GM18507 (cell line): ENCODE data around the gene PHC3.
"Not testable (repeated sequence)": the region's sequence is repeated elsewhere in the genome, so short reads cannot be mapped to it uniquely, and the experiment has no call there.

Experiments
- DNase-seq: peaks from one replicate; pipeline ENCODE4 v3.0.0; 2011; ENCODE audit warnings: low read depth; ENCODE audit not compliant: insufficient read length; ENCODE audit errors: extremely low spot score
- FAIRE-seq: peaks from 2 replicates; lab custom pipeline; 2011; peaks lifted over from hg19 to GRCh38; lab: Jason Lieb, UNC

PHC3 gene

DNA sequence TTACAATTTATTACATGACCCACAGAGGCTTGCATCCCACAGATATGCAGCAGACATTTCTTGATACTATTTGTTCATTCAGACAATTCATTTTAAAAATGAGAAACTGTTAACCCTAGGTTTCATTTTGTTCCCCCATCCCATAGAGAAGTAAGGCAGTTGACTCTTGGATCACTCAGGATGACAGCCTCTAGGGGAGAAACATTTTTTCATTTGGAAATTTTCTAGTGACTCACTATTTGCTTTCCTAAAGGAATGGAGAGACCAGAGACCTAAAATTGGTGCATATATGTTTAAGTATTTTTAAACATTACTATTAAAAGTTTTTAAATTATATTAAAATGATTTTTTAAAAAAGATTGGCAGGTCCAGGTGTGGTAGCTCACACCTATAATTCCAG, 19.5 kb upstream of the PHC3 start:
- FAIRE-seq (no peak), DNase-seq (no peak)

DNA sequence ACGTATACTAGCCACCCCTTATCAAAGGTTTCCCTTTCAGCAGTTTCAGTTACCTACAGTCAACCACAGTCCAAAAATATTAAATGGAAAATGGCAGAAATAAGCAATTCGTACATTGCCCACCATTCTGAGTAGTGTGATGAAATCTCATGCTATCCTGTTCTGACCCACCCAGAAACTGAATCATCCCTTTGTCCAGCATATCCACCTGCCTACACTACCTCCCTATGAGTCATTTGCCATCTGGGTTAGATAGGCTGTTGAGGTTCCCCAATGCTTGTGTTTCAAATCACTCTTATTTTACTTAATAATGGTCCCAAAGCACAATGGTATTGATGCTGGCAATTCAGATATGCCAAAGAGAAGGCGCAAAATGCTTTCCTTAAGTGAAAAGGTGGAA, 15.3 kb upstream of the PHC3 start:
- DNase-seq, result no peak
- FAIRE-seq, result no peak

DNA sequence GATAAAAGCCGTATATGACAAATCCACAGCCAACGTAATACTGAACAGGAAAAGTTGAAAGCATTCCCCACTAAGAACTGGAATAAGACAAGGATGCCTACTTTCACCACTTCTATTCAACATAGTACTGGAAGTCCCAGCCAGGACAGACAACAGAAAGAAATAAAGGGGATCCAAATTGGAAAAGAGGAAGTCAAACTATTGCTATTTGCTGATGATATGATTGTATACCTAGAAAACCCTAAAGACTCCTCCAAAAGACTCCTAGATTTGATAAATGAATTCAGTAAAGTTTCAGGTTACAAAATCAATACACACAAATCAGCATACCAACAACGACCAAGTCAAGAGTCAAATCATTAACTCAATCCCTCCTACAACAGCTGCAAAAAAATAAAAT, 14.2 kb upstream of the PHC3 start:
- DNase-seq, FAIRE-seq: not testable (repeated sequence)

DNA sequence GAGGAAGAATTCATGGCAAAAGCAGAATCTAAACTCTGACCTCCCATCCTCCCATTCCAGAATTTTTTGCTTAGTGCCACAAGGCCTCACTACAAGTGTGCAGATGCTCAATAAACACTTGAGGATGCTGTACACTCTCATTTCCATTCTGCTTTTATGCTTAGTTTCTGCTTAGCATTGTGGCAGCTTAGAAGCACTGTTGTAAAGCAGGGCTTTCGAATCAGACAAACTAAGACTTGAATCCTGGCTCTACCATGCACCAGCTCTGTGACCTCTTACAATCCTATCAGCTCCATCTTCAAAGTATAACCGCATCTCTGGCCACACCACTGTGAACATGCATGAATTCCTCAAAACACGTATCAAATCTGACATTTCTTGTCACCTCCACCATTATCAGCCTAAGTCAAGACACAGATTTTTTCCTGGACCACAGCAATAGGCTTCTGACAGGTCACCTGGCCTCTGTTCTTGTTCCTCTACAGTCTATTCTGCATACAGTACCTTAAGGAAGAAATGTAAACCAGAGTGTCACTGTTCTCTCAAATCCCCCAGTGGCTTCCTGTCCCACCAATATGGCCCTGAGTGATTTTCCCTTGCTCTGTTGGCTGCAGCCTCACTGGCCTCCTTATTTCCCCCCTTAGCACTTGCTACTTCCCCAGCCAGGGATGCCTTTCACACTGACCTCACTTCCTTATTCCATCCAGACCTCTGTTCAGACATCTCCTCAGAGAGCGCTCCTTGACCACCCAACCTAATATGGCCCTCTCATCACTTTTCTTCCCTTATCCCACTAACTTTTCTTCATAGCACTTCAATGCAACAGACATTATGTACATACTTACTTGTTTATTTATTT, 8.1 kb upstream of the PHC3 start:
- DNase-seq (no peak), FAIRE-seq (no peak)

GRCh38 chr3:170180079-170180907, 1.2 kb downstream of the PHC3 start:
- no peak for DNase-seq

DNA sequence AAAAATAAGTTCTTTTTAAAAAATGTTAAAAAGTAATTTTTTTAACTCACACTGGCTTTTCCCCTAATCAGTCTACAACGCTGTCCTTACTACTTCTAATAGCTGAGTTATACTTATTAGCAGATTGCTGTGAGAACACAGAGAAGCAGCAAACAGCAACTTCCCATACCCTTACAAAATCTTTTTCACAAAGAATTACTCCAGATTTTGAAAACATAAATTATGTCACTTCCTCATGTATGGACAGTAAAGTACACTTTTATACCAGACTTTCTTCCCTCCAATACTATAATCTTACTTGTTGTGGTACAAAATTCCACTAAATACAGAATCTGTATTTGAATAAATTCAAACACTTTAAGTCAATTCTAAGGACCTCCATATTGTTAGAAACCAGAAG, 2.1 kb downstream of the PHC3 start:
- DNase-seq, result no peak
- no peak for FAIRE-seq

More at GRCh38 chr3:170180079-170180907, 1.2 kb downstream of the PHC3 start:
- FAIRE-seq, result peak; percentile 24

- DNase-seq (no peak), FAIRE-seq (peak; percentile 38)
Measured at GRCh38 chr3:170178651-170179050, 2.9 kb downstream of the PHC3 start.

- FAIRE-seq (peak; percentile 71), DNase-seq (peak; percentile 11)
Measured at GRCh38 chr3:170171563-170171962, 10.0 kb downstream of the PHC3 start.

GRCh38 chr3:170164717-170165116, 16.8 kb downstream of the PHC3 start:
- DNase-seq, result no peak
- no peak for FAIRE-seq

DNA sequence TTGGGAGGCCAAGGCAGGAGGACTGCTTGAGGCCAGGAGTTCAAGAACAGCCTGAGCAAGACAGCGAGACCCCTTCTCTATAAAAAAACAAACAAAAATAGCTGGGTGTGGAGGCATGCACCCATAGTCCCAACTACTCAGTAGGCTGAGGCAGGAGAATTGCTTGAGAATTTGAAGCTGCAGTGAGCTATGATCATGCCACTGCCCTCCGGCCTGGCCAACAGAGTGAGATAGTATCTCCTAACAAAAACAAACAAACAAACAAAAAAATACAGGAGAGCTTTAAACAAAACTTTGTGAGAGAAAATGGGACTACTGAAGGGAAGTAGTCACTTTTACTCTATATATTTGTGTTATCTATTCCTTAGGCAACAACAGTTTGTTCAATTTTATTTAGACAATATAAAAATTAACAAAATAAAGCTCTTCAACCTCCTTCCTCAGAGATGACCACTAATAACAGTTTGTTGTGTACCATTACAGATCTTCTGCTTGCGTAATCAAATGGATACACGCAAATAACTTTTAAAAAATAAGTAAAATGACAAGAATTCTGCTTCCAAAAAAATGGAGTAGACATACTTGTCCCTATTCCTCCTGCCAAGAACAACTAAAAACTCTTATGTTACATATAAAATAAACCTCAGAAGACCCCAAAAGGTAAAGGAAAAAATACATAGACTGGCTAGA, 17.4 kb downstream of the PHC3 start:
- DNase-seq (no peak), FAIRE-seq (no peak)

DNA sequence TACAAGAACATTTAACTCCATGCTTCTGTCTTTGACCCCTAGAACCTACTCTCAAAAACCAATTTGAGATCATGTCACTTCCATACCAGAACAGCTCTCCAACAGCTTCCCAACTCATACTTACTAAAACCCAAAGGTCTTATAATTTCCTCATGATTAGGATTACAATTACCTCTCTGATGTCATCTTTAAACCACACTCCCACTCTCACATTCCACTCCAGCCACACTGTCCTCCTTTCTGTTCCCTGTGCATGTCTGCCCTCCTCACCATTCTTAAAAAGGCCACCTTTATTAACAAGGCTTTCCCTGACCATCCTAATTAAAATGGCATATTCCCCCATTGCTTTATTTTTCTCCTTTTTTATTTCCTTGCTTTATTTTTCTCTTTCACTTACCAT, 18.9 kb downstream of the PHC3 start:
- DNase-seq (no peak), FAIRE-seq (peak; percentile 5)

DNA sequence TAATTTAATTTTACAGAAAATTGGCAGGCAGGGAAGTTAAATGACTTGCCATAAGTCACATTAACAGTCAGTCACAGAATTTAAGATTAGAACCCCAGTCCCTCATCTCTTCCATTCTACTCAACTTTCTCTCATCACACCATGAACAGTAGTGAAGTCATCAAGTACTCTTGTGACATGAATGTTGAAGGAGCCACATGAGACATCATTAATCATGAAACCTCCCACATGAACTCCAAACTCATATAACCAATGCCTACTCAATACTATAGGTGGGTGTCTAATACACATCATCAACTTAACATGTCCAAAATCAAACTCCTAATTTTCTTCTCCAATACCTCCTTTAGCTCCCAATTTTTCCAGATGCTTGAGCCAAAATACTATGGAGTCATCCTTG, 19.5 kb downstream of the PHC3 start:
- DNase-seq (no peak), FAIRE-seq (no peak)

GRCh38 chr3:170159933-170160332, 21.6 kb downstream of the PHC3 start:
- no peak for FAIRE-seq

GRCh38 chr3:170159459-170159858, 22.1 kb downstream of the PHC3 start:
- peak; percentile 9 for FAIRE-seq
- no peak for DNase-seq

More at GRCh38 chr3:170159933-170160332, 21.6 kb downstream of the PHC3 start:
- DNase-seq, result no peak

GRCh38 chr3:170155604-170156003, 25.9 kb downstream of the PHC3 start:
- DNase-seq (no peak), FAIRE-seq (no peak)

- DNase-seq, result peak; percentile 22
- peak; percentile 86 for FAIRE-seq
Measured at GRCh38 chr3:170154569-170155143, 26.9 kb downstream of the PHC3 start.

DNA sequence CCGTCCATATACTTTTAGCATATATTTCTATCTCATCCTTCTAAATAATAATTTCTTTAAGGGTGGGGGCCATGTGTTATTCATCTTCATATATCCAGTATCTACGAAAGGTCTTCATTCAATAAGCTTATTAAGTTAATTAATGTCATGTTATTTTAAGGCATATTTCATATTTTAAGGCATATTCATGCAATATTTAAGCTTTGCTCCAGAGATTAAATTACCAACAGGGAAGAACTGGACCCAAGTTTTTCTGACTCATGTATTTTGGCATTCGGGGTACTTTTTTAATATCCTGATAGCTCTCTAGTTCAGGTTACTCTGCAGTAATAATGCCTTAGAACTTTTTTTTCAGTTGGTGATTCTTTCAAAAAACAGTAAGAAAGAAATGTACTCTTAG, 27.4 kb downstream of the PHC3 start:
- FAIRE-seq (no peak), DNase-seq (no peak)

DNA sequence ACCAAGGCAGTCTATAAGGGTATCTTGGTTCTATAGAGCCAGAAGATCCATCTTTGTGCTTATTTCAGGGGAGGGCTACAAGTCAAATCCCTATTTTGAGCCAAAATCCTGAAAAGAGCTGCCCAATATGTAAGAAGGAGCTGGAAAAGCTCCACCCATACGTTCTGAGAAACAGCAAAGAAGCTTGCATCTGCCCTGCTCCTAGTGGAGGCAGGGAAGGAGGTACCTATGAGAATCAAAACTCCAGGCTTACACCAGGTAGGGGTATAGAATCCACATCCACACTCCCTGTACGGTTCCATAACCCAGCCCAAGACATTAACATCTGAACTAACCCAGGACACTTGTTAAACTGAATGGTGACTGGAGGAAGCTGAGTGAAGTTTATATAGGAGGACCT, 30.0 kb downstream of the PHC3 start:
- DNase-seq (no peak), FAIRE-seq (no peak)

- FAIRE-seq (no peak), DNase-seq (no peak)
Measured at GRCh38 chr3:170149016-170149415, 32.5 kb downstream of the PHC3 start.

GRCh38 chr3:170145278-170145677, 36.3 kb downstream of the PHC3 start:
- DNase-seq, result no peak
- FAIRE-seq, result no peak
